Body of pancreas (tissue), 4 donors: ENCODE results near the gene FGF12. TPM values are rescaled to one million over a fixed set of nuclear protein-coding genes. Genes with fewer than 3 reads are reported as not detected.

ENCODE experiments used
- ATAC-seq: fragments of 150-250 bp; one replicate; pipeline ENCODE4 v1.9.1; 2016
- DNase-seq, 4 donors: peaks; one replicate each; pipeline ENCODE4 v3.0.0-alpha.2; 2019
- H3K27ac ChIP-seq, 4 donors: fragments of 200-600 bp; sonication (generic); 1 replicate in 3 of 4; 2 replicates in 1 of 4; pipeline versions ENCODE4 v1.5.1 to v1.6.1; 2016 to 2019; ENCODE audit warnings: mild to moderate bottlenecking in 1 of 4, mixed read lengths in 1 of 4, moderate library complexity in 1 of 4
- H3K27me3 ChIP-seq, 2 donors: fragments of 200-600 bp; sonication (generic); one replicate each; pipeline ENCODE4 v1.6.0; 2016; ENCODE audit warnings: mild to moderate bottlenecking in 1 of 2
- H3K36me3 ChIP-seq, 2 donors: fragments of 200-600 bp; sonication (generic); replicated peaks in 1 of 2; 2 replicates each; pipeline ENCODE4 v1.5.1; 2016; ENCODE audit warnings: low read depth in 2 of 2; ENCODE audit not compliant: insufficient read depth in 1 of 2
- H3K4me1 ChIP-seq: fragments of 200-600 bp; sonication (generic); one replicate; pipeline ENCODE4 v1.6.0; 2016
- H3K4me3 ChIP-seq, 2 donors: fragments of 200-600 bp; sonication (generic); 1 replicate in 1 of 2; 2 replicates in 1 of 2; pipeline ENCODE4 v1.5.1; 2016 to 2019
- H3K9me3 ChIP-seq, 3 donors: fragments of 200-600 bp; sonication (generic); 1 replicate in 2 of 3; 2 replicates in 1 of 3; pipeline ENCODE4 v1.5.1; 2016
- CTCF ChIP-seq, 7 experiments: fragments of 450-650 bp in 4 of 7; fragments of 200-600 bp in 3 of 7; sonication (generic) in 3 of 7; IDR thresholded peaks; one replicate each; pipeline ENCODE4 v1.5.1; 2016 to 2019; ENCODE audit warnings: antibody characterized with exemption in 7 of 7
- POLR2A ChIP-seq, 3 donors: fragments of 450-650 bp; IDR thresholded peaks; one replicate each; pipeline ENCODE4 v1.6.1; 2016; ENCODE audit warnings: antibody characterized with exemption in 3 of 3, mild to moderate bottlenecking in 2 of 3
- WGBS, 2 donors: methylation state at CpG; one replicate each; pipeline ENCODE4 v1.1.5; 2017; 5-methylcytosine and 5-hydroxymethylcytosine counted together
- intact Hi-C: fragments of 100-400 bp; cut with DNase I; formaldehyde crosslinking; loops from one replicate; pipeline ENCODE4 v1.15.1; 2023
- total RNA-seq, 2 donors: library from RNA; depleted of rRNA; stranded (reverse); fragments of >200 nt; gene quantifications; one replicate each; pipeline ENCODE4 v1.1.0, GENCODE V29; 2016

FGF12 gene
- total RNA-seq, 2 donors from 2014 or later: 0.99 to 2.3 TPM

GRCh38 chr3:192219926-192220325 is 507.4 kb downstream of the FGF12 start:
- Histone ChIP-seq H3K4me3 (no peak overlapping the region), H3K4me1 (no peaks in the 10 kb centered on the region), H3K9me3 (no peaks in the 10 kb centered on the region), H3K27me3 (no peaks in the 10 kb centered on the region), H3K27ac (no peak overlapping the region), H3K36me3 (no peaks in the 10 kb centered on the region)
- no peak for DNase-seq
- no peak for ATAC-seq
- intact Hi-C loops: no loop called here
- TF ChIP-seq CTCF (IDR thresholded peaks at IDR 0.05) (no peak), POLR2A (IDR thresholded peaks at IDR 0.05) (no peak)

- Histone ChIP-seq H3K9me3 (no peaks in the 10 kb centered on the region), H3K27me3 (no peaks in the 10 kb centered on the region), H3K4me1 (no peaks in the 10 kb centered on the region), H3K36me3 (no peaks in the 10 kb centered on the region), H3K4me3 (no peak overlapping the region), H3K27ac (no peak overlapping the region)
- TF ChIP-seq POLR2A (IDR thresholded peaks at IDR 0.05) (no peak), CTCF (IDR thresholded peaks at IDR 0.05) (no peak)
- intact Hi-C loops: no loop called here
- no peak for ATAC-seq
- no peak for DNase-seq
- 90 to 96% methylated on average over 2 of the region's 2 CpGs for WGBS, 2 donors
These were observed 511.3 kb downstream of the FGF12 start for GRCh38 chr3:192216067-192216466.

GRCh38 chr3:192212979-192213378 is 514.4 kb downstream of the FGF12 start:
- Histone ChIP-seq H3K36me3 (no peaks in the 10 kb centered on the region), H3K27me3 (no peaks in the 10 kb centered on the region), H3K4me3 (no peak overlapping the region), H3K9me3 (no peaks in the 10 kb centered on the region), H3K4me1 (no peaks in the 10 kb centered on the region), H3K27ac (no peak overlapping the region)
- intact Hi-C loops: no loop called here
- no peak for TF ChIP-seq CTCF (IDR thresholded peaks at IDR 0.05)
- no peak for TF ChIP-seq POLR2A (IDR thresholded peaks at IDR 0.05)
- ATAC-seq (no peak), DNase-seq (no peak)
- WGBS, 2 donors: 84 to 89% methylated on average over 7 of the region's 7 CpGs

GRCh38 chr3:192212335-192212734 is 515.0 kb downstream of the FGF12 start:
- 61 to 67% methylated on average over 2 of the region's 2 CpGs for WGBS, 2 donors
- H3K4me1 ChIP-seq: no peaks in the 10 kb centered on the region
- DNase-seq: no peak

More at GRCh38 chr3:192212335-192212734, 515.0 kb downstream of the FGF12 start:
- Histone ChIP-seq H3K27ac (no peak overlapping the region), H3K36me3 (no peaks in the 10 kb centered on the region), H3K27me3 (no peaks in the 10 kb centered on the region), H3K4me3 (no peak overlapping the region), H3K9me3 (no peaks in the 10 kb centered on the region)
- no peak for ATAC-seq
- intact Hi-C loops: no loop called here
- TF ChIP-seq CTCF (IDR thresholded peaks at IDR 0.05): no peak
- no peak for TF ChIP-seq POLR2A (IDR thresholded peaks at IDR 0.05)
